HEK293 (cell line): ENCODE results near the gene MFAP3.
"Not testable (repeated sequence)": the region's sequence is repeated elsewhere in the genome, so short reads cannot be mapped to it uniquely, and the experiment has no call there.

Experiments used
- CTCF ChIP-seq: fragments of 450-650 bp; formaldehyde crosslinking; IDR thresholded peaks from 2 replicates; pipeline ENCODE4 v1.5.1; 2016; ENCODE audit warnings: missing biosample characterization, missing genetic modification characterization
- ZNF19 ChIP-seq: fragments of 450-650 bp; formaldehyde crosslinking; IDR thresholded peaks from 2 replicates; pipeline ENCODE4; 2016; ENCODE audit warnings: missing biosample characterization, missing genetic modification characterization, low read depth
- ZNF2 ChIP-seq: fragments of 450-650 bp; formaldehyde crosslinking; IDR thresholded peaks from 2 replicates; pipeline ENCODE4 v1.5.1; 2016; ENCODE audit warnings: missing biosample characterization, missing genetic modification characterization
- ZNF26 ChIP-seq: fragments of 450-650 bp; formaldehyde crosslinking; IDR thresholded peaks from 2 replicates; pipeline ENCODE4 v1.5.1; 2016; ENCODE audit warnings: missing biosample characterization, missing genetic modification characterization
- ZNF311 ChIP-seq: fragments of 450-650 bp; formaldehyde crosslinking; IDR thresholded peaks from 2 replicates; pipeline ENCODE4 v1.5.1; 2017; ENCODE audit warnings: missing biosample characterization, missing genetic modification characterization, borderline replicate concordance
- TF ChIP-seq, protein P1 (sequence below): fragments of 450-650 bp; formaldehyde crosslinking; IDR thresholded peaks from 2 replicates; pipeline ENCODE4 v1.5.1; 2016; ENCODE audit warnings: missing biosample characterization, missing genetic modification characterization

DNA sequence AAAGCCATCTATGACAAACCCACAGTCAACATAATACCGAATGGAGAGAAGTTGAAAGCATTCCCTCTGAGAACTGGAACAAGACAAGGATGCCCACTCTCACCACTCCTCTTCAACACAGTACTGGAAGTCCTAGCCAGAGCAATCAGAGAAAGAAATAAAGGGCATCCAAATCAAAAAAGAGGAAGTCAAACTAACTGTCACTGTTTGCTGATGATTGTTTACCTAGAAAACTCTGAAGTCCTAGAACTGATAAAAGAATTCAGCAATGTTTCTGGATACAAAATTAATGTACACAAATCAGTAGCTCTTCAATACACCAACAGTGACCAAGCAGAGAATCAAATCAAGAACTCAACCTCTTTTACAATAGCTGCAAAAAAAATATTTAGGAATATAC is 19.8 kb upstream of the MFAP3 start:
- TF ChIP-seq ZNF311 (tag by site-specific recombination); ZNF2 (tag by site-specific recombination); CTCF; ZNF26 (tag by site-specific recombination); ZNF19 (tag by site-specific recombination): not testable (repeated sequence)
- TF ChIP-seq, protein P1, sequence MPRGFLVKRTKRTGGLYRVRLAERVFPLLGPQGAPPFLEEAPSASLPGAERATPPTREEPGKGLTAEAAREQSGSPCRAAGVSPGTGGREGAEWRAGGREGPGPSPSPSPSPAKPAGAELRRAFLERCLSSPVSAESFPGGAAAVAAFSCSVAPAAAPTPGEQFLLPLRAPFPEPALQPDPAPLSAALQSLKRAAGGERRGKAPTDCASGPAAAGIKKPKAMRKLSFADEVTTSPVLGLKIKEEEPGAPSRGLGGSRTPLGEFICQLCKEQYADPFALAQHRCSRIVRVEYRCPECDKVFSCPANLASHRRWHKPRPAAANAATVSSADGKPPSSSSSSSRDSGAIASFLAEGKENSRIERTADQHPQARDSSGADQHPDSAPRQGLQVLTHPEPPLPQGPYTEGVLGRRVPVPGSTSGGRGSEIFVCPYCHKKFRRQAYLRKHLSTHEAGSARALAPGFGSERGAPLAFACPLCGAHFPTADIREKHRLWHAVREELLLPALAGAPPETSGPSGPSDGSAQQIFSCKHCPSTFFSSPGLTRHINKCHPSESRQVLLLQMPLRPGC (tag by site-specific recombination), result not testable (repeated sequence)
